Loucy (cell line): ENCODE measurements around the gene FGF21.

Experiments
- H2AFZ ChIP-seq: fragments of 200-600 bp; sonication (generic); 2 replicates; pipeline ENCODE4 v1.6.0; 2016; ENCODE audit warnings: antibody characterized with exemption, mild to moderate bottlenecking, low read length, moderate library complexity
- H3F3A ChIP-seq: fragments of 200-600 bp; 2 replicates; pipeline ENCODE4 v1.6.0; 2016; ENCODE audit warnings: antibody characterized with exemption, low read depth, mild to moderate bottlenecking
- H3K27me3 ChIP-seq: fragments of 200-600 bp; sonication (generic); 2 replicates; pipeline ENCODE4 v1.6.1; 2014; ENCODE audit warnings: low read length, mild to moderate bottlenecking; ENCODE audit not compliant: insufficient read depth, poor library complexity, severe bottlenecking
- H3K36me3 ChIP-seq: fragments of 200-600 bp; sonication (generic); 2 replicates; pipeline ENCODE4 v1.6.1; 2016; ENCODE audit warnings: low read length; ENCODE audit not compliant: insufficient read depth
- H3K4me1 ChIP-seq: fragments of 200-600 bp; sonication (generic); 2 replicates; pipeline ENCODE4 v1.5.1; 2014; ENCODE audit warnings: low read length, mild to moderate bottlenecking; ENCODE audit not compliant: insufficient read depth, poor library complexity, severe bottlenecking
- H3K4me2 ChIP-seq: fragments of 200-600 bp; sonication (generic); 2 replicates; pipeline ENCODE4 v1.6.0; 2014; ENCODE audit warnings: antibody characterized with exemption, low read length, low read depth, mild to moderate bottlenecking; ENCODE audit not compliant: poor library complexity, severe bottlenecking
- H3K4me3 ChIP-seq: fragments of 200-600 bp; sonication (generic); 2 replicates; pipeline ENCODE4 v1.5.1; 2014; ENCODE audit warnings: low read length, mild to moderate bottlenecking, mixed read lengths; ENCODE audit not compliant: poor library complexity, severe bottlenecking
- H3K79me2 ChIP-seq: fragments of 200-600 bp; sonication (generic); 2 replicates; pipeline ENCODE4 v1.6.1; 2014; ENCODE audit warnings: low read length; ENCODE audit not compliant: insufficient read depth
- H3K9ac ChIP-seq: fragments of 200-600 bp; sonication (generic); 2 replicates; pipeline ENCODE4 v1.6.0; 2014; ENCODE audit warnings: mild to moderate bottlenecking, low read depth, low read length, moderate library complexity; ENCODE audit not compliant: poor library complexity, severe bottlenecking
- H3K9me2 ChIP-seq: fragments of 200-600 bp; sonication (generic); replicated peaks from 2 replicates; pipeline ENCODE4 v1.6.1; 2016; ENCODE audit warnings: low read depth, low read length, mixed read lengths
- H3K9me3 ChIP-seq: fragments of 200-600 bp; sonication (generic); 2 replicates; pipeline ENCODE4 v1.6.1; 2014; ENCODE audit warnings: mild to moderate bottlenecking, antibody characterized with exemption, low read length, low read depth; ENCODE audit not compliant: insufficient read depth
- H4K20me1 ChIP-seq: fragments of 200-600 bp; sonication (generic); 2 replicates; pipeline ENCODE4 v1.6.0; 2014; ENCODE audit warnings: antibody characterized with exemption, low read length, mild to moderate bottlenecking; ENCODE audit not compliant: insufficient read depth, poor library complexity, severe bottlenecking
- EZH2phosphoT487 ChIP-seq: fragments of 200-600 bp; IDR thresholded peaks from 2 replicates; pipeline ENCODE4 v1.6.1; 2018; ENCODE audit warnings: antibody characterized with exemption, mild to moderate bottlenecking, moderate library complexity, borderline replicate concordance
- TF ChIP-seq, protein P1 (sequence below): fragments of 200-600 bp; sonication (generic); conservative IDR thresholded peaks from 2 replicates; pipeline ENCODE4 v1.5.1; 2014; ENCODE audit warnings: mild to moderate bottlenecking, antibody characterized with exemption, low read length

The FGF21 gene

GRCh38 chr19:48713041-48713863 is 42.1 kb upstream of the FGF21 start:
- Histone ChIP-seq H3K79me2 (peaks cover 17% of the 10 kb centered on the region), H3K9me3 (no peaks in the 10 kb centered on the region), H3K4me2 (peak overlapping the region; percentile 98), H3K4me1 (peaks cover 20% of the 10 kb centered on the region), H3K36me3 (no peaks in the 10 kb centered on the region), H3F3A (no peaks in the 10 kb centered on the region), H3K27me3 (no peaks in the 10 kb centered on the region), H3K9me2 (no peaks in the 10 kb centered on the region), H4K20me1 (no peaks in the 10 kb centered on the region), H3K9ac (peak overlapping the region; percentile 79), H2AFZ (peak overlapping the region; percentile 95), H3K4me3 (peak overlapping the region; percentile 93)
- TF ChIP-seq, protein P1, sequence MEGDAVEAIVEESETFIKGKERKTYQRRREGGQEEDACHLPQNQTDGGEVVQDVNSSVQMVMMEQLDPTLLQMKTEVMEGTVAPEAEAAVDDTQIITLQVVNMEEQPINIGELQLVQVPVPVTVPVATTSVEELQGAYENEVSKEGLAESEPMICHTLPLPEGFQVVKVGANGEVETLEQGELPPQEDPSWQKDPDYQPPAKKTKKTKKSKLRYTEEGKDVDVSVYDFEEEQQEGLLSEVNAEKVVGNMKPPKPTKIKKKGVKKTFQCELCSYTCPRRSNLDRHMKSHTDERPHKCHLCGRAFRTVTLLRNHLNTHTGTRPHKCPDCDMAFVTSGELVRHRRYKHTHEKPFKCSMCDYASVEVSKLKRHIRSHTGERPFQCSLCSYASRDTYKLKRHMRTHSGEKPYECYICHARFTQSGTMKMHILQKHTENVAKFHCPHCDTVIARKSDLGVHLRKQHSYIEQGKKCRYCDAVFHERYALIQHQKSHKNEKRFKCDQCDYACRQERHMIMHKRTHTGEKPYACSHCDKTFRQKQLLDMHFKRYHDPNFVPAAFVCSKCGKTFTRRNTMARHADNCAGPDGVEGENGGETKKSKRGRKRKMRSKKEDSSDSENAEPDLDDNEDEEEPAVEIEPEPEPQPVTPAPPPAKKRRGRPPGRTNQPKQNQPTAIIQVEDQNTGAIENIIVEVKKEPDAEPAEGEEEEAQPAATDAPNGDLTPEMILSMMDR = no peak
- no peak for TF ChIP-seq EZH2phosphoT487

- Histone ChIP-seq H3K4me2 (peak overlapping the region; percentile 98), H3K4me3 (peak overlapping the region; percentile 96), H3K79me2 (peaks cover 17% of the 10 kb centered on the region), H3K9me2 (no peaks in the 10 kb centered on the region), H2AFZ (peak overlapping the region; percentile 95), H3F3A (no peaks in the 10 kb centered on the region), H3K4me1 (peaks cover 20% of the 10 kb centered on the region), H3K9me3 (no peaks in the 10 kb centered on the region), H3K36me3 (no peaks in the 10 kb centered on the region), H4K20me1 (no peaks in the 10 kb centered on the region), H3K27me3 (no peaks in the 10 kb centered on the region), H3K9ac (peak overlapping the region; percentile 98)
- TF ChIP-seq, protein P1 = no peak
- TF ChIP-seq EZH2phosphoT487 = no peak
Measured at GRCh38 chr19:48713864-48714755, 41.2 kb upstream of the FGF21 start.

- no peaks in the 10 kb centered on the region for H3K36me3 ChIP-seq
- peak overlapping the region; percentile 98 for H3K9ac ChIP-seq
- H3K4me1 ChIP-seq = peaks cover 20% of the 10 kb centered on the region
- H3K9me2 ChIP-seq = no peaks in the 10 kb centered on the region
- no peaks in the 10 kb centered on the region for H3K9me3 ChIP-seq
- TF ChIP-seq, protein P1 = no peak
- no peak for TF ChIP-seq EZH2phosphoT487
- H3K27me3 ChIP-seq = no peaks in the 10 kb centered on the region
- H3K4me2 ChIP-seq = peak overlapping the region; percentile 97
- peak overlapping the region; percentile 96 for H3K4me3 ChIP-seq
- peaks cover 17% of the 10 kb centered on the region for H3K79me2 ChIP-seq
- H2AFZ ChIP-seq = peak overlapping the region; percentile 86
- no peaks in the 10 kb centered on the region for H3F3A ChIP-seq
- no peaks in the 10 kb centered on the region for H4K20me1 ChIP-seq
Measured at GRCh38 chr19:48714759-48715675, 40.3 kb upstream of the FGF21 start.
